Posterior cingulate gyrus (tissue), 11 donors: ENCODE results near the gene STK24.

Experiments
- DNase-seq, 10 donors: peaks; one replicate each; pipeline versions ENCODE4 v3.0.0 to v3.0.0-alpha.2; 2020 to 2021; ENCODE audit warnings: mixed read lengths in 3 of 10
- intact Hi-C: fragments of 100-400 bp; cut with DNase I; formaldehyde crosslinking; loops from one replicate; pipeline ENCODE4 v1.15.1; 2023

Gene STK24

GRCh38 chr13:98496966-98497365 lies 79.9 kb downstream of the STK24 start:
- DNase-seq, result no peak
- intact Hi-C loops, result loop anchor here (10.0 kb wide), 1 partner anchor 68 kb away; no protein-coding TSS in a partner anchor

- no peak for DNase-seq
- intact Hi-C loops, result loop anchor here (10.0 kb wide), 1 partner anchor 68 kb away; no protein-coding TSS in a partner anchor
These were observed 80.5 kb downstream of the STK24 start for GRCh38 chr13:98496479-98496791.

GRCh38 chr13:98495627-98496478 lies 81.1 kb downstream of the STK24 start:
- no peak for DNase-seq
- intact Hi-C loops, result loop anchor here (10.0 kb wide), 1 partner anchor 69 kb away; no protein-coding TSS in a partner anchor

GRCh38 chr13:98494769-98495168 lies 82.1 kb downstream of the STK24 start:
- intact Hi-C loops, result loop anchor here (10.0 kb wide), 1 partner anchor 70 kb away; no protein-coding TSS in a partner anchor

GRCh38 chr13:98493042-98493712 lies 83.7 kb downstream of the STK24 start:
- intact Hi-C loops, result loop anchor here (10.0 kb wide), 1 partner anchor 72 kb away; no protein-coding TSS in a partner anchor
- DNase-seq, result no peak

More at GRCh38 chr13:98494769-98495168, 82.1 kb downstream of the STK24 start:
- no peak for DNase-seq

GRCh38 chr13:98492335-98493041 lies 84.4 kb downstream of the STK24 start:
- no peak for DNase-seq
- intact Hi-C loops, result loop anchor here (10.0 kb wide), 1 partner anchor 72 kb away; no protein-coding TSS in a partner anchor

- intact Hi-C loops, result loop anchor here (10.0 kb wide), 1 partner anchor 74 kb away; no protein-coding TSS in a partner anchor
- DNase-seq, result no peak
These were observed 86.0 kb downstream of the STK24 start for GRCh38 chr13:98490866-98491265.

- intact Hi-C loops, result loop anchor here (10.0 kb wide), 1 partner anchor 74 kb away; no protein-coding TSS in a partner anchor
- no peak for DNase-seq
These were observed 86.6 kb downstream of the STK24 start for GRCh38 chr13:98490195-98490836.

GRCh38 chr13:98489446-98490194 lies 87.3 kb downstream of the STK24 start:
- DNase-seq, result no peak
- intact Hi-C loops, result loop anchor here (10.0 kb wide), 1 partner anchor 75 kb away; no protein-coding TSS in a partner anchor

- DNase-seq, result no peak
- intact Hi-C loops, result no loop called here
These were observed 88.2 kb downstream of the STK24 start for GRCh38 chr13:98488736-98489135.

- intact Hi-C loops, result no loop called here
- no peak for DNase-seq
These were observed 89.4 kb downstream of the STK24 start for GRCh38 chr13:98487522-98487921.

- no peak for DNase-seq
- intact Hi-C loops, result no loop called here
These were observed 89.9 kb downstream of the STK24 start for GRCh38 chr13:98487016-98487415.

- no peak for DNase-seq
- intact Hi-C loops, result no loop called here
These were observed 90.5 kb downstream of the STK24 start for GRCh38 chr13:98486412-98486811.

GRCh38 chr13:98485561-98485960 lies 91.3 kb downstream of the STK24 start:
- intact Hi-C loops, result no loop called here
- DNase-seq, result no peak

GRCh38 chr13:98484289-98485219 lies 92.4 kb downstream of the STK24 start:
- DNase-seq, result peak in 1 of 10 donors; percentile 33
- intact Hi-C loops, result no loop called here

GRCh38 chr13:98483601-98484288 lies 93.2 kb downstream of the STK24 start:
- intact Hi-C loops, result no loop called here
- no peak for DNase-seq
